CD4-positive, alpha-beta memory T cell (primary cell): ENCODE results near the gene CTLA4. TPM values are rescaled to one million over a fixed set of nuclear protein-coding genes. Genes with fewer than 3 reads are reported as not detected.

Experiments
- CTCF ChIA-PET: fragments of 350-600 bp; sonication (Branson Sonifier 250); formaldehyde crosslinking; loops from one replicate; lab custom pipeline; 2021; ENCODE audit warnings: inconsistent platforms; ENCODE audit not compliant: partially characterized antibody; lab: Charles Lee
- POLR2A ChIA-PET: fragments of 350-600 bp; sonication (Branson Sonifier 250); formaldehyde crosslinking; loops from one replicate; lab custom pipeline; 2021; ENCODE audit not compliant: partially characterized antibody; lab: Charles Lee
- DNase-seq, 5 donors: peaks; one replicate each; pipeline versions ENCODE4 v3.0.0 to v3.0.0-alpha.2; 2020 to 2022; ENCODE audit warnings: mixed read lengths in 1 of 5
- H3K27ac ChIP-seq: one replicate; pipeline ENCODE4 v1.7.0; 2013; ENCODE audit warnings: low read depth, low read length
- H3K27me3 ChIP-seq: 2 replicates; pipeline ENCODE4 v1.7.0; 2013; ENCODE audit warnings: mild to moderate bottlenecking, low read length, moderate library complexity; ENCODE audit not compliant: insufficient read depth
- H3K36me3 ChIP-seq: 2 replicates; pipeline ENCODE4 v1.7.0; 2013; ENCODE audit warnings: mild to moderate bottlenecking, low read length, moderate library complexity; ENCODE audit not compliant: insufficient read depth
- H3K4me1 ChIP-seq: 2 replicates; pipeline ENCODE4 v1.7.0; 2013; ENCODE audit warnings: mild to moderate bottlenecking, low read length, moderate library complexity; ENCODE audit not compliant: insufficient read depth
- H3K4me3 ChIP-seq, 2 donors: one replicate each; pipeline ENCODE4 v1.7.0; 2013; ENCODE audit warnings: low read length in 2 of 2, mild to moderate bottlenecking in 1 of 2
- H3K9me3 ChIP-seq, 2 donors: one replicate each; pipeline ENCODE4 v1.7.0; 2013; ENCODE audit warnings: low read length in 2 of 2, control low read depth in 1 of 2; ENCODE audit not compliant: control insufficient read depth in 1 of 2
- H3K27ac Mint-ChIP-seq, 7 donors: one replicate each; pipeline ENCODE4 v1.8.0; 2020 to 2021; ENCODE audit warnings: mixed read lengths in 7 of 7, mild to moderate bottlenecking in 6 of 7, inconsistent platforms in 3 of 7, moderate library complexity in 3 of 7
- H3K27me3 Mint-ChIP-seq, 2 donors: one replicate each; pipeline ENCODE4 v1.8.0; 2020 to 2021; ENCODE audit warnings: mixed read lengths in 2 of 2
- H3K36me3 Mint-ChIP-seq, 2 donors: one replicate each; pipeline ENCODE4 v1.8.0; 2020 to 2021; ENCODE audit warnings: mixed read lengths in 2 of 2, inconsistent platforms in 1 of 2, mild to moderate bottlenecking in 1 of 2
- H3K4me1 Mint-ChIP-seq, 4 donors: one replicate each; pipeline ENCODE4 v1.8.0; 2020 to 2021; ENCODE audit warnings: mixed read lengths in 4 of 4, mild to moderate bottlenecking in 1 of 4
- H3K4me3 Mint-ChIP-seq, 8 donors: one replicate each; pipeline ENCODE4 v1.8.0; 2020 to 2021; ENCODE audit warnings: mixed read lengths in 8 of 8, mild to moderate bottlenecking in 7 of 8, moderate library complexity in 6 of 8, inconsistent platforms in 3 of 8
- H3K9me3 Mint-ChIP-seq, 8 donors: one replicate each; pipeline ENCODE4 v1.8.0; 2020 to 2021; ENCODE audit warnings: mixed read lengths in 8 of 8, mild to moderate bottlenecking in 5 of 8, inconsistent platforms in 3 of 8, moderate library complexity in 1 of 8
- intact Hi-C: fragments of 100-400 bp; cut with micrococcal nuclease; formaldehyde crosslinking; loops from one replicate; pipeline ENCODE4 v1.15.1; 2023
- polyA plus RNA-seq, 2 donors: library from polyadenylated mRNA; unstranded; fragments of 300-500 nt; fragmentation: Illumina TruSeq; gene quantifications; one replicate each; pipeline ENCODE4 v1.2.3, GENCODE V29; 2021
- total RNA-seq, 2 experiments: library from RNA; stranded (reverse); gene quantifications; one replicate each; pipeline ENCODE4 v1.2.3, GENCODE V29; 2021

CTLA4 gene
- total and polyA plus RNA-seq, 4 experiments from 2014 or later = 7.6 to 20.4 (median 13.7) TPM

DNA sequence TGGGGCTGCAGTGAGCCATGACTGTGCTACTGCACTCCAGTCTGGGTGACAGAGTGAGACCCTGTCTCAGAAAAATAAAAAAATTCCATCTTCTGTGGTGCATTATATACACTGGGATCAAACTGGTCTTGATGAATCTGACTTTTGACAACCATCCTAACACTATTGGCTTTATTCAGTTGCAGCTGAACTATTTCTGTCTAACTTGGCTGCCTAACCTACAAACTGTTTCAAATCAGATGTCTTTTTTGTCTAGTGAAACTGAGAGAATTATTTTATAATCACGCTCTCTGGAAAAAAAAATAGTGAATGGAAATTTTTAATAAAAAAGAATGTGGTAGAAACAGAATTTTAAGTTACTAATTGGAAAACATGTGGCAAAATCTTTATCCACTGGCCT lies 15.0 kb downstream of the CTLA4 start:
- no peak overlapping the region for H3K4me3 ChIP-seq
- Mint-ChIP-seq H3K4me1 (peaks cover 9 to 21% (median 17%) of the 10 kb centered on the region in 4 donors), H3K9me3 (no peaks in the 10 kb centered on the region), H3K27ac (no peak overlapping the region), H3K4me3 (no peak overlapping the region), H3K36me3 (no peaks in the 10 kb centered on the region), H3K27me3 (no peaks in the 10 kb centered on the region)
- ChIA-PET POLR2A (interaction anchor here (6.7 kb wide), 1 partner anchor 13 kb away, joined by 60 read pairs; the partner anchor contains the start of gene CTLA4), CTCF (interaction anchor here (1.0 to 1.6 kb wide), 4 partner anchors 12 to 429 kb away, joined by 4 read pairs; no protein-coding TSS in a partner anchor)
- no peaks in the 10 kb centered on the region for H3K27me3 ChIP-seq
- no peaks in the 10 kb centered on the region for H3K9me3 ChIP-seq
- intact Hi-C loops = no loop called here
- no peak overlapping the region for H3K27ac ChIP-seq
- no peak for DNase-seq
- H3K36me3 ChIP-seq = no peaks in the 10 kb centered on the region
- peaks cover 36% of the 10 kb centered on the region for H3K4me1 ChIP-seq

DNA sequence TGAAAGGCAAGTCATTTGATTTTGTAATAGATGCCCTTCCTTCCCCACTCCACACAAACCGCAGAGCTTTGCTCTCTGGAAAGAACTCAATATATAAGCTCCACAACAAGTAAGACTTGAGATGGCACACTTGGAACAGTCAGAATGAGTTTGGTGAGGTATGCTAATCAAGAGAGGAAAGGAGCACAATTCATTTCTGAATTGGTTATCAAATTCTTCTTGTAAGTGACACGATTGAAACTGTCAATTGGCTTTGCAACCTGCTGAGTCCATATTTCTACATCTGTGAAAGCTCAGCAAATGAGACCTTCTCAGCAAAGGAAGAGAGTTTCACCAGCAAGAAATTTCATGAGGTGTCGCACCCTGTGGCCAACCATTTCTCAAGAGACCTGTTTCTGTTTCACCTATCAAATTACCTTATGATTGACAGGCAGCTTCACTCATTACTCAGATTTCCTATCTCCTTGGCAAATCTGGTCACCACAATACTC lies 19.1 kb downstream of the CTLA4 start:
- intact Hi-C loops = no loop called here
- H3K27ac Mint-ChIP-seq = peak overlapping the region in 1 of 7 donors; percentile 34
- no peak overlapping the region for H3K27ac ChIP-seq
- CTCF ChIA-PET = interaction anchor here (1.1 to 1.8 kb wide), 4 partner anchors 11 to 42 kb away, joined by 3 to 6 read pairs (median 4); no protein-coding TSS in a partner anchor
- H3K27me3 ChIP-seq = no peaks in the 10 kb centered on the region
- no peaks in the 10 kb centered on the region for H3K36me3 ChIP-seq
- H3K4me3 ChIP-seq = no peak overlapping the region
- no peak overlapping the region for H3K4me3 Mint-ChIP-seq
- H3K4me1 Mint-ChIP-seq = peaks cover 2 to 13% (median 9%) of the 10 kb centered on the region in 4 donors
- no peaks in the 10 kb centered on the region for H3K9me3 ChIP-seq
- H3K4me1 ChIP-seq = peaks cover 13% of the 10 kb centered on the region
- POLR2A ChIA-PET = interaction anchor here (0.7 to 2.4 kb wide), 6 partner anchors 12 to 33 kb away, joined by 3 to 18 read pairs (median 4); partner anchors contain the start of gene CTLA4
- DNase-seq = no peak
- H3K9me3 Mint-ChIP-seq = no peaks in the 10 kb centered on the region
- H3K36me3 Mint-ChIP-seq = no peaks in the 10 kb centered on the region
- H3K27me3 Mint-ChIP-seq = no peaks in the 10 kb centered on the region

- DNase-seq = no peak
- no peaks in the 10 kb centered on the region for H3K36me3 Mint-ChIP-seq
- peaks cover 2 to 13% (median 9%) of the 10 kb centered on the region in 4 donors for H3K4me1 Mint-ChIP-seq
- POLR2A ChIA-PET = interaction anchor here (1.2 to 2.4 kb wide), 3 partner anchors 13 to 34 kb away, joined by 4 to 18 read pairs (median 6); no protein-coding TSS in a partner anchor
- Histone ChIP-seq H3K4me3 (no peak overlapping the region), H3K4me1 (peaks cover 13% of the 10 kb centered on the region), H3K27ac (no peak overlapping the region), H3K36me3 (no peaks in the 10 kb centered on the region), H3K27me3 (no peaks in the 10 kb centered on the region), H3K9me3 (no peaks in the 10 kb centered on the region)
- H3K27me3 Mint-ChIP-seq = no peaks in the 10 kb centered on the region
- CTCF ChIA-PET = interaction anchor here (1.5 to 1.8 kb wide), 2 partner anchors 10 to 30 kb away, joined by 4 to 6 read pairs; no protein-coding TSS in a partner anchor
- H3K9me3 Mint-ChIP-seq = no peaks in the 10 kb centered on the region
- H3K4me3 Mint-ChIP-seq = no peak overlapping the region
- peak overlapping the region in 1 of 7 donors; percentile 31 for H3K27ac Mint-ChIP-seq
- intact Hi-C loops = no loop called here
These were observed 20.1 kb downstream of the CTLA4 start for GRCh38 chr2:203887677-203888076.

GRCh38 chr2:203889542-203889941 lies 22.0 kb downstream of the CTLA4 start:
- Histone ChIP-seq H3K27ac (no peak overlapping the region), H3K36me3 (no peaks in the 10 kb centered on the region), H3K27me3 (no peaks in the 10 kb centered on the region), H3K4me3 (no peak overlapping the region), H3K4me1 (peaks cover 13% of the 10 kb centered on the region), H3K9me3 (no peaks in the 10 kb centered on the region)
- intact Hi-C loops = no loop called here
- Mint-ChIP-seq H3K9me3 (no peaks in the 10 kb centered on the region), H3K4me1 (peaks cover 2 to 18% (median 8%) of the 10 kb centered on the region in 4 donors), H3K27ac (no peak overlapping the region), H3K27me3 (no peaks in the 10 kb centered on the region), H3K4me3 (no peak overlapping the region), H3K36me3 (no peaks in the 10 kb centered on the region)
- ChIA-PET POLR2A (interaction anchor here (1.5 kb wide), 1 partner anchor 15 kb away, joined by 4 read pairs; no protein-coding TSS in a partner anchor), CTCF (interaction anchor here (0.7 kb wide), 2 partner anchors 10 to 30 kb away, joined by 3 read pairs; no protein-coding TSS in a partner anchor)
- DNase-seq = no peak

DNA sequence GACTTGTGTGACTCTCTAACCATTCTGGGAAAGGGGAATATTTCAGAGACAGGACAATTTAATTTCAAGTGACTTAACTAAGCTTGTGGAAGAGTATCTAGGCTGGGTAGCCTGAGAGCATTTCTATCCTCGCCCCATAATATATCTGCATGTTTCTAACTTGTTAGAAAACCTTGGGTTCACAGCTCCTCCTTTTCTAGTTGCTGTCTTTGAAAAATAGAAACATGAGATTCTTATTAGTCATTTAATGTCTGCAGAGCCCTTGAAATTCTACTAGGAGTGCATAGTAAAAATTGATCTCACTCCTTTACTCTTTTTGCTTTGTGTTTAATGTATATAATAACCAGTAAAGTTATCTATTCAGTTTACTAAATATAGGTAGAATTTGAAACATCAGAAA lies 22.4 kb downstream of the CTLA4 start:
- no peaks in the 10 kb centered on the region for H3K36me3 ChIP-seq
- no peak overlapping the region for H3K4me3 Mint-ChIP-seq
- intact Hi-C loops = no loop called here
- no peaks in the 10 kb centered on the region for H3K9me3 Mint-ChIP-seq
- no peaks in the 10 kb centered on the region for H3K27me3 ChIP-seq
- no peaks in the 10 kb centered on the region for H3K9me3 ChIP-seq
- peaks cover 2 to 18% (median 8%) of the 10 kb centered on the region in 4 donors for H3K4me1 Mint-ChIP-seq
- H3K36me3 Mint-ChIP-seq = no peaks in the 10 kb centered on the region
- H3K27me3 Mint-ChIP-seq = no peaks in the 10 kb centered on the region
- H3K4me1 ChIP-seq = peaks cover 13% of the 10 kb centered on the region
- H3K27ac ChIP-seq = no peak overlapping the region
- no peak overlapping the region for H3K4me3 ChIP-seq
- H3K27ac Mint-ChIP-seq = no peak overlapping the region
- ChIA-PET POLR2A (interaction anchor here (1.5 kb wide), 1 partner anchor 15 kb away, joined by 4 read pairs; no protein-coding TSS in a partner anchor), CTCF (interaction anchor here (0.7 to 1.0 kb wide), 3 partner anchors 8 to 30 kb away, joined by 3 to 4 read pairs (median 3); no protein-coding TSS in a partner anchor)
- no peak for DNase-seq

DNA sequence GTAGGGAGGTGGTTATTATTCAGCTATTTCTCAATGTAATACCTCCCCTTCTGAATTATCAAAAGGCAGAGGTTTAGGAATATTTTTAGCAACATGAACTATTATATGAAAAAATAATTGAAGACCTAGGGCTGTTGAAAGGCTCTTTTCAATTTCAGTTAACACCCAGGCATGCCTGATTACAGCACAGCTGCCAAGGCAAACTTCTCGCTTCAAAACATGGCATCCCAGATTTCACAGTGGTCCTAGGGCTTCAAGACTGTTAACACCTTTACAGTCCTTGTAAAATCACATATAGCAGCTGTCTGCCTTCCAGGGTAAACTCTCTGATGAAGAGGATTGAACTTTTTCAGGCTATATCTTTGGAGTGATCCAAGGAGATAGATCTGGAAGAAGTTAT lies 23.2 kb downstream of the CTLA4 start:
- intact Hi-C loops = no loop called here
- no peak for DNase-seq
- CTCF ChIA-PET = interaction anchor here (1.0 kb wide), 1 partner anchor 9 kb away, joined by 4 read pairs; no protein-coding TSS in a partner anchor
- H3K9me3 ChIP-seq = no peaks in the 10 kb centered on the region
- Mint-ChIP-seq H3K27me3 (peaks cover 0 to 1% of the 10 kb centered on the region in 2 donors), H3K36me3 (no peaks in the 10 kb centered on the region), H3K4me3 (no peak overlapping the region), H3K9me3 (no peaks in the 10 kb centered on the region), H3K4me1 (peaks cover 2 to 18% (median 8%) of the 10 kb centered on the region in 4 donors), H3K27ac (no peak overlapping the region)
- no peaks in the 10 kb centered on the region for H3K36me3 ChIP-seq
- no peak overlapping the region for H3K27ac ChIP-seq
- no peaks in the 10 kb centered on the region for H3K27me3 ChIP-seq
- POLR2A ChIA-PET = no interaction called here
- peaks cover 13% of the 10 kb centered on the region for H3K4me1 ChIP-seq
- no peak overlapping the region for H3K4me3 ChIP-seq

DNA sequence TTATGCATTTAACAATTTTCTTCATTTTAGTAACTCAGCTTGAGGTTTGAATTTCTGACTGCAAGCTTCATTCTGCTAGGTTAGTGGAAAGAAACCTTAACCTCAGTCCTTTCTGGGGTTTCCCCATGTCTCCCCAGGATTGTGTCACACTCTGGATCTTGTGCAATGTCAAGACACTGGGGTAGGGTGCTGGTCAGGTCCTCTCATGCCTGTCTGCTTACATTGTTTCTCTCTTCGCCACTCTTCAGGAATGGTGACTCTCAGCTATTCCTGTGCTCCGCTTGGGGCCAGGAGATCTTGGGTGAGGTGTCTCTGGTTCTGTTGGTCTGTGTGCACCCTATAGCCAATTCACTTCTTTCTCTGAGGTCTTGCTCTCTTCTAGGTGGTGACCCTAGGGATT lies 23.9 kb downstream of the CTLA4 start:
- Mint-ChIP-seq H3K27me3 (peaks cover 0 to 1% of the 10 kb centered on the region in 2 donors), H3K4me1 (peaks cover 1 to 13% (median 6%) of the 10 kb centered on the region in 4 donors), H3K9me3 (no peaks in the 10 kb centered on the region), H3K4me3 (peak overlapping the region in 1 of 8 donors; percentile 22), H3K27ac (no peak overlapping the region), H3K36me3 (no peaks in the 10 kb centered on the region)
- H3K27ac ChIP-seq = no peak overlapping the region
- ChIA-PET POLR2A (no interaction called here), CTCF (no interaction called here)
- H3K4me3 ChIP-seq = no peak overlapping the region
- peaks cover 7% of the 10 kb centered on the region for H3K4me1 ChIP-seq
- no peaks in the 10 kb centered on the region for H3K9me3 ChIP-seq
- no peaks in the 10 kb centered on the region for H3K27me3 ChIP-seq
- H3K36me3 ChIP-seq = no peaks in the 10 kb centered on the region
- intact Hi-C loops = no loop called here
- DNase-seq = no peak
